ENCODE measurements around the gene ITPR1. TPM values are rescaled to one million over a fixed set of nuclear protein-coding genes. Genes with fewer than 3 reads are reported as not detected.

Gene ITPR1
- total RNA-seq, 4 donors from 2014 or later = 58.8 to 67.2 (median 63.1) TPM

DNA sequence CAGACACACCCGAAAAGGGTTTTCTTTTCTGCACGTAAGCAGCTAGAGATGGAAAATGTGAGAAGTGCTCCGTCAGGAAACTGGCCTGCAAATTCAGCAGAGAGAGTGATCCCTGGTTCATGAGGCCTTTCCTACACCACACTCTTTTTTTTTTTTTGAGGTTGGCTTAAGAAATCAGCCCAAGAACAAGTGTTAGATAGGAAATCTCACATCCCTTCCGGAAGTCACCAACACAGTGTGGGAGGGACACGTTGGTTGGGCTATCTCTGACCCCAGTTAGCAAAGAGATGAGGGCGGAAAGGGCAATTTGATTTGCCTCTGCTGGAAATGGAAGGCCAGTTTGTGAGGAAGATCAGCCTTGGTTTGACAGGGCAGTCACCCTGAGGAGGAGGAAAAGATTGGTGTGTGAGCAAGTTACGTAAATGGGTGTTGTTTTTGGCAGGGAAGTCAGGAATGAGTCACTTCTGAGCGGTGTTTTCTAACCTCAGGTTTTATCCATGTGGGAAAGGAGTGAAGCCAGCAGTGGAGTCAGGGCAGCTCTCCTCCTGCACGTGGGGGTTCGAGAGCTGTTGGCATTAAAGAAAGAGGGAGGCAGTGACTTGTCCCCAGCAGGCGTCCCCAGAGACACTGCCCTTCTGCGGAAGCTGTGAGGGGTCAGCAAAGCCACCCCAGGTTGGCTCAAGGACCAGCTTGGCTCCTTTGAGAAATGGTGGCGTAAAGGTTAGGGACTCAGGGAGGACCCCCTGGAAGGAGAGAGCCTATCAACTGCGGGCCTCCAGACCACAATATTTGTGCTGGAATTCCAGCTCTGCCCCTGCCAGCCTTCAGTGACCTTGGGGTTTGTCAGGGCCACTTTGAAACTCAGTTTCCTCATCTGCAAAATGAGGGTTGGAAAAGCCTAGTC lies 248.5 kb downstream of the ITPR1 start:
- TF ChIP-seq, protein P1, sequence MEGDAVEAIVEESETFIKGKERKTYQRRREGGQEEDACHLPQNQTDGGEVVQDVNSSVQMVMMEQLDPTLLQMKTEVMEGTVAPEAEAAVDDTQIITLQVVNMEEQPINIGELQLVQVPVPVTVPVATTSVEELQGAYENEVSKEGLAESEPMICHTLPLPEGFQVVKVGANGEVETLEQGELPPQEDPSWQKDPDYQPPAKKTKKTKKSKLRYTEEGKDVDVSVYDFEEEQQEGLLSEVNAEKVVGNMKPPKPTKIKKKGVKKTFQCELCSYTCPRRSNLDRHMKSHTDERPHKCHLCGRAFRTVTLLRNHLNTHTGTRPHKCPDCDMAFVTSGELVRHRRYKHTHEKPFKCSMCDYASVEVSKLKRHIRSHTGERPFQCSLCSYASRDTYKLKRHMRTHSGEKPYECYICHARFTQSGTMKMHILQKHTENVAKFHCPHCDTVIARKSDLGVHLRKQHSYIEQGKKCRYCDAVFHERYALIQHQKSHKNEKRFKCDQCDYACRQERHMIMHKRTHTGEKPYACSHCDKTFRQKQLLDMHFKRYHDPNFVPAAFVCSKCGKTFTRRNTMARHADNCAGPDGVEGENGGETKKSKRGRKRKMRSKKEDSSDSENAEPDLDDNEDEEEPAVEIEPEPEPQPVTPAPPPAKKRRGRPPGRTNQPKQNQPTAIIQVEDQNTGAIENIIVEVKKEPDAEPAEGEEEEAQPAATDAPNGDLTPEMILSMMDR (IDR thresholded peaks at IDR 0.05; ENCODE audit: low read depth) = no peak

DNA sequence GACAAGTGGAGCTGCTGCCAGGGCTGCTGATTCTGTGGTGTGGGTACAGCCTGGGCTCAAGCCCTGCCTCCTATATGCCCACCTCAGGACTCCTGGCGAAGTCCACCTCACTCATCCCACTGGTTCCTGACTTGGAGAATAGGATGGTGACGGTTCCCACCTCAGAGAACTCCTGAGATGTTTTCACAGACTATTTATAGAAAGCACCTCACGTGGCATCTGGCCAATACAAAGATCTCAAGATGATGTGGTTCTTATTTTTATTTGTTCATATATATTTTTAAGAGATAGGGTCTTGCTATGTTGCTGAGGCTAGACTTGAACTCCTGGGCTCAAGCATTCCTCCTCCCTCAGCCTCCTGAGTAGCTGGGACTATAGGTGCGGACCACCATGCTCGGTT lies 249.2 kb downstream of the ITPR1 start:
- TF ChIP-seq, protein P1 (IDR thresholded peaks at IDR 0.05; ENCODE audit: low read depth) = no peak

- TF ChIP-seq, protein P1 (IDR thresholded peaks at IDR 0.05; ENCODE audit: low read depth) = no peak
These were observed 250.2 kb downstream of the ITPR1 start for GRCh38 chr3:4743371-4743770.

- TF ChIP-seq, protein P1 (IDR thresholded peaks at IDR 0.05; ENCODE audit: low read depth) = no peak
These were observed 251.5 kb downstream of the ITPR1 start for GRCh38 chr3:4744405-4745234.

DNA sequence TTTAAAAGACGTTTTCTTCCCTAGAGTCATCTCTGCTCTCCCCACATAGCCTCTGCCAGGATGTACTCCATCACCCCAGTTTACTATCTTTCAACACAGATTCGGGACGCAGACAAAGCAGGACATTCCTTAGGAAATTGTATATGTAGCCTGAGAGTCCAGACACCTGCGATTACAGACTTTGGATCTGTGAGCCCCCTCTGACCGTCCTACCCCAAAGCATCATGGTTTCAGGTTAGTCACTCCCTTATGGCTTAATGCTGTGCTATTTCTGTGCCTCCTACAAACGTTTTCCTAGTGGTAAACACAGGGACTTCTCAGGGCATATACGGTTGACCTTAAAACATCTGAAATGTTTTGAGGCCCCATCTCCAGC lies 252.1 kb downstream of the ITPR1 start:
- TF ChIP-seq, protein P1 (IDR thresholded peaks at IDR 0.05; ENCODE audit: low read depth) = no peak

- TF ChIP-seq, protein P1 (IDR thresholded peaks at IDR 0.05; ENCODE audit: low read depth) = no peak
These were observed 253.3 kb downstream of the ITPR1 start for GRCh38 chr3:4746241-4746958.

All from subcutaneous adipose tissue (tissue), 4 donors.